CD4-positive, alpha-beta T cell (primary cell): ENCODE data around the gene ASTN1. TPM values are rescaled to one million over a fixed set of nuclear protein-coding genes. Genes with fewer than 3 reads are reported as not detected.

Experiments used
- ATAC-seq: fragments of 200-7000 bp; cut with Tn5 transposase; one replicate; pipeline ENCODE4 v1.10.0; 2022; ENCODE audit warnings: mild to moderate bottlenecking; ENCODE audit not compliant: poor library complexity
- CTCF ChIA-PET: fragments of 350-600 bp; sonication (Branson Sonifier 250); formaldehyde crosslinking; loops from one replicate; lab custom pipeline; 2021; ENCODE audit warnings: antibody characterized with exemption, inconsistent platforms; lab: Charles Lee
- POLR2A ChIA-PET: fragments of 350-600 bp; sonication (Branson Sonifier 250); formaldehyde crosslinking; loops from one replicate; lab custom pipeline; 2021; ENCODE audit warnings: antibody characterized with exemption, inconsistent platforms; lab: Charles Lee
- DNase-seq, 14 experiments: peaks; one replicate each; pipeline ENCODE4 v3.0.0-alpha.2; 2013 to 2020; ENCODE audit warnings: mixed read lengths in 2 of 14
- H3K27ac ChIP-seq, 2 donors: one replicate each; pipeline versions ENCODE4 v1.5.1 to v1.7.0; 2013; ENCODE audit warnings: low read length in 2 of 2, low read depth in 1 of 2, mild to moderate bottlenecking in 1 of 2
- H3K27me3 ChIP-seq, 2 experiments: 1 replicate in 1 of 2; 2 replicates in 1 of 2; pipeline versions ENCODE4 v1.6.1 to v1.7.0; 2013; ENCODE audit warnings: low read length in 2 of 2, control low read depth in 1 of 2, mild to moderate bottlenecking in 1 of 2, moderate library complexity in 1 of 2; ENCODE audit not compliant: insufficient read depth in 2 of 2, control insufficient read depth in 1 of 2
- H3K36me3 ChIP-seq: one replicate; pipeline ENCODE4 v1.6.1; 2013; ENCODE audit warnings: low read length, control low read depth; ENCODE audit not compliant: insufficient read depth
- H3K4me1 ChIP-seq: one replicate; pipeline ENCODE4 v1.6.1; 2013; ENCODE audit warnings: low read length, control low read depth; ENCODE audit not compliant: insufficient read depth
- H3K4me3 ChIP-seq: one replicate; pipeline ENCODE4 v1.5.1; 2013; ENCODE audit warnings: mild to moderate bottlenecking, low read length, moderate library complexity
- H3K9me3 ChIP-seq, 2 experiments: 1 replicate in 1 of 2; 2 replicates in 1 of 2; pipeline versions ENCODE4 v1.6.1 to v1.7.0; 2013; ENCODE audit warnings: low read length in 2 of 2, mild to moderate bottlenecking in 2 of 2, control low read depth in 1 of 2, moderate library complexity in 1 of 2; ENCODE audit not compliant: control insufficient read depth in 1 of 2, insufficient read depth in 1 of 2
- H3K27ac Mint-ChIP-seq: one replicate; pipeline ENCODE4 v1.8.0; 2020; ENCODE audit warnings: mixed read lengths
- H3K27me3 Mint-ChIP-seq: one replicate; pipeline ENCODE4 v1.8.0; 2021; ENCODE audit warnings: mixed read lengths
- H3K36me3 Mint-ChIP-seq: one replicate; pipeline ENCODE4 v1.8.0; 2021; ENCODE audit warnings: low read depth, mixed read lengths
- H3K4me1 Mint-ChIP-seq: one replicate; pipeline ENCODE4 v1.8.0; 2021; ENCODE audit warnings: low read depth, mixed read lengths
- H3K4me3 Mint-ChIP-seq: one replicate; pipeline ENCODE4 v1.8.0; 2020; ENCODE audit warnings: mild to moderate bottlenecking, mixed read lengths
- H3K9me3 Mint-ChIP-seq: one replicate; pipeline ENCODE4 v1.8.0; 2020; ENCODE audit warnings: mixed read lengths
- CTCF ChIP-seq: fragments of 200-600 bp; IDR thresholded peaks from one replicate; pipeline ENCODE4 v1.8.0; 2022; ENCODE audit warnings: antibody characterized with exemption, mild to moderate bottlenecking
- intact Hi-C, 2 experiments: fragments of 100-400 bp; cut with DNase I in 1 of 2; cut with micrococcal nuclease in 1 of 2; formaldehyde crosslinking; loops; one replicate each; pipeline versions ENCODE4 v1.15.1 to v1.9.0; 2023 to 2025; cut with DNase I, micrococcal nuclease
- total RNA-seq, 174 experiments: library from RNA in 2 of 174; stranded (reverse) in 2 of 174; gene quantifications; one replicate each; pipeline ENCODE4 v1.2.3 and lab custom pipeline; 2021 to 2026

ASTN1 gene
- total RNA-seq, 2 experiments from 2014 or later: not detected

DNA sequence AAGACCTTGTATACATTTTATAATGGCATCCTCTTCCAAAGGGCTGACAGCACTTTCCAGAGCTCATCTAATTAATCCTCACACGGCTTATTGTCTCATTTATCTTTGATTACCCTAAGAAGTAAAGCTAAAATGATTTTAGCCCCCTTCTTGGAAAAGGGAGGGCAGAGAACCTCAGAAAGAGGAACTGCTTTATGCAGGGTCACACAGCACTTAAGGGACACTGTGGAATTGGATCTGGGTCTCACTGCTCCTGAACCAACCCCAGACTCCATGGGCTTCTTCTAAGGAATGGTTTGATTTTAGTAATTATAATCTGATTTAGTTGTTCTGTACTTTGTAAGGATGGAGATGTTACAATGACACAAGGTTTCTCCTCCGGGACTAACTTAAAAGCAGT, 9.5 kb upstream of the ASTN1 start:
- DNase-seq (no peak), ATAC-seq (no peak)
- Histone ChIP-seq H3K27ac (no peak overlapping the region), H3K4me1 (no peaks in the 10 kb centered on the region), H3K36me3 (no peaks in the 10 kb centered on the region), H3K4me3 (no peak overlapping the region), H3K9me3 (peaks cover 0 to 14% of the 10 kb centered on the region in 2 experiments), H3K27me3 (peaks cover 26 to 33% of the 10 kb centered on the region in 2 experiments)
- Mint-ChIP-seq H3K27ac (no peak overlapping the region), H3K9me3 (no peaks in the 10 kb centered on the region), H3K36me3 (no peaks in the 10 kb centered on the region), H3K4me1 (no peaks in the 10 kb centered on the region), H3K4me3 (no peak overlapping the region), H3K27me3 (peaks cover 10% of the 10 kb centered on the region)
- ChIA-PET CTCF (no interaction called here), POLR2A (no interaction called here)
- no peak for TF ChIP-seq CTCF
- intact Hi-C loops: no loop called here

- no peak overlapping the region for H3K4me3 Mint-ChIP-seq
- Histone ChIP-seq H3K4me3 (no peak overlapping the region), H3K9me3 (peaks cover 0 to 14% of the 10 kb centered on the region in 2 experiments), H3K27me3 (peaks cover 26 to 33% of the 10 kb centered on the region in 2 experiments), H3K27ac (no peak overlapping the region), H3K36me3 (no peaks in the 10 kb centered on the region), H3K4me1 (no peaks in the 10 kb centered on the region)
- H3K9me3 Mint-ChIP-seq: no peaks in the 10 kb centered on the region
- ATAC-seq (no peak), DNase-seq (no peak)
- H3K4me1 Mint-ChIP-seq: no peaks in the 10 kb centered on the region
- intact Hi-C loops: no loop called here
- H3K27ac Mint-ChIP-seq: no peak overlapping the region
- ChIA-PET POLR2A (no interaction called here), CTCF (no interaction called here)
- TF ChIP-seq CTCF: no peak
- H3K27me3 Mint-ChIP-seq: peaks cover 10% of the 10 kb centered on the region
- H3K36me3 Mint-ChIP-seq: no peaks in the 10 kb centered on the region
These were observed 8.4 kb upstream of the ASTN1 start for GRCh38 chr1:177172866-177173265.

DNA sequence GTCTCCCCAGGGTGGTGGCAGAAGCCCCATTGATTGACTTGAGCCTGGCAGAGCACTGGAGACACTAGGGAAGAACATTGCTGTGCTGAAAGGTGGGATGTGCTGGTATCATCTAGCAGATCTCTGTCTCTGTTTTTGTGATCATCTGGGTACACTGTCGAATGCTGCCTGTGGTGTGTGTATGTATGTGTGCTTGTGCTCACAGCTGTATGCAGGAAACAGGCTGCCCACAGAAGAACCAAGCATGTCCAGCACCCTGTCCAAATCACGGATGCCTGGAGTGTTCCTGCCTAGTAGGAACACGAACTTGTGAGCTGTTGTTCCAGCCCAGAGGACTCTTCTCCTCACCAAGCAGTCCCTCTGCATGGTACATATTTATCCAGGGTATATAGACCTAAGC, 7.8 kb upstream of the ASTN1 start:
- ATAC-seq (no peak), DNase-seq (no peak)
- intact Hi-C loops: no loop called here
- Mint-ChIP-seq H3K4me1 (no peaks in the 10 kb centered on the region), H3K27me3 (peaks cover 10% of the 10 kb centered on the region), H3K36me3 (no peaks in the 10 kb centered on the region), H3K27ac (no peak overlapping the region), H3K4me3 (no peak overlapping the region), H3K9me3 (no peaks in the 10 kb centered on the region)
- Histone ChIP-seq H3K27me3 (peaks cover 26 to 33% of the 10 kb centered on the region in 2 experiments), H3K4me3 (no peak overlapping the region), H3K9me3 (peaks cover 0 to 14% of the 10 kb centered on the region in 2 experiments), H3K36me3 (no peaks in the 10 kb centered on the region), H3K27ac (no peak overlapping the region), H3K4me1 (no peaks in the 10 kb centered on the region)
- ChIA-PET CTCF (no interaction called here), POLR2A (no interaction called here)
- TF ChIP-seq CTCF: no peak
